Neural progenitor cell (in vitro differentiated cells): ENCODE measurements around the gene TRAT1. TPM values are rescaled to one million over a fixed set of nuclear protein-coding genes. Genes with fewer than 3 reads are reported as not detected.

ENCODE experiments used
- DNase-seq: peaks from one replicate; pipeline ENCODE4 v3.0.0-alpha.2; 2016; ENCODE audit warnings: low spot score
- H2AFZ ChIP-seq: fragments of 200-600 bp; sonication (generic); replicated peaks from 2 replicates; pipeline ENCODE4 v1.6.1; 2016; ENCODE audit warnings: antibody characterized with exemption
- H3F3A ChIP-seq: fragments of 200-600 bp; sonication (generic); 2 replicates; pipeline ENCODE4 v1.6.1; 2016; ENCODE audit warnings: antibody characterized with exemption, low read depth
- H3K27ac ChIP-seq: fragments of 200-600 bp; sonication (generic); 2 replicates; pipeline ENCODE4 v1.5.1; 2016; ENCODE audit warnings: mild to moderate bottlenecking
- H3K27me3 ChIP-seq: fragments of 200-600 bp; sonication (generic); 2 replicates; pipeline ENCODE4 v1.6.1; 2016; ENCODE audit warnings: mild to moderate bottlenecking, moderate library complexity
- H3K36me3 ChIP-seq: fragments of 200-600 bp; sonication (generic); 2 replicates; pipeline ENCODE4 v1.5.1; 2016
- H3K4me1 ChIP-seq: fragments of 200-600 bp; sonication (generic); 2 replicates; pipeline ENCODE4 v1.6.1; 2016; ENCODE audit warnings: mixed run types
- H3K4me2 ChIP-seq: fragments of 200-600 bp; sonication (generic); 2 replicates; pipeline ENCODE4 v1.6.1; 2016
- H3K4me3 ChIP-seq: fragments of 200-600 bp; sonication (generic); 2 replicates; pipeline ENCODE4 v1.5.1; 2016
- H3K79me2 ChIP-seq: fragments of 200-600 bp; sonication (generic); 2 replicates; pipeline ENCODE4 v1.6.1; 2016; ENCODE audit warnings: low read depth
- H3K9ac ChIP-seq: fragments of 200-600 bp; sonication (generic); 2 replicates; pipeline ENCODE4 v1.6.1; 2016
- H3K9me3 ChIP-seq: fragments of 200-600 bp; sonication (generic); 2 replicates; pipeline ENCODE4 v1.5.1; 2016; ENCODE audit warnings: low read depth
- H4K20me1 ChIP-seq: fragments of 200-600 bp; sonication (generic); 2 replicates; pipeline ENCODE4 v1.6.1; 2016; ENCODE audit warnings: low read depth
- H3K27ac Mint-ChIP-seq: 3 replicates; pipeline ENCODE4 v1.8.0; 2021; ENCODE audit warnings: mixed read lengths
- H3K27me3 Mint-ChIP-seq: 2 replicates; pipeline ENCODE4 v1.8.0; 2022; ENCODE audit warnings: low read depth, mild to moderate bottlenecking, inconsistent platforms, moderate library complexity, mixed read lengths; ENCODE audit not compliant: insufficient read depth
- H3K36me3 Mint-ChIP-seq: 3 replicates; pipeline ENCODE4 v1.8.0; 2021; ENCODE audit warnings: mixed read lengths
- H3K4me1 Mint-ChIP-seq: 3 replicates; pipeline ENCODE4 v1.8.0; 2021; ENCODE audit warnings: mixed read lengths
- H3K4me3 Mint-ChIP-seq: 3 replicates; pipeline ENCODE4 v1.8.0; 2021; ENCODE audit warnings: mild to moderate bottlenecking, moderate library complexity, mixed read lengths
- H3K9me3 Mint-ChIP-seq: 3 replicates; pipeline ENCODE4 v1.8.0; 2020; ENCODE audit warnings: mixed read lengths
- CTCF ChIP-seq: fragments of 200-600 bp; sonication (generic); IDR thresholded peaks from 2 replicates; pipeline ENCODE4 v1.5.1; 2017; ENCODE audit warnings: antibody characterized with exemption, mild to moderate bottlenecking
- EZH2 ChIP-seq: fragments of 200-600 bp; sonication (generic); IDR thresholded peaks from 2 replicates; pipeline ENCODE4 v1.6.1; 2017; ENCODE audit warnings: antibody characterized with exemption, mild to moderate bottlenecking, moderate library complexity
- EZH2phosphoT487 ChIP-seq: fragments of 200-600 bp; sonication (generic); IDR thresholded peaks from 2 replicates; pipeline ENCODE4 v1.6.1; 2017; ENCODE audit warnings: antibody characterized with exemption
- total RNA-seq: library from RNA; depleted of rRNA; stranded (reverse); fragments of >200 nt; gene quantifications from 2 replicates; pipeline ENCODE4 v1.2.3, GENCODE V29; 2015; ENCODE audit warnings: low replicate concordance

TRAT1 gene
- total RNA-seq, 1 donor from 2014 or later, result not detected

- no peak overlapping the region for H3K27ac ChIP-seq
- no peaks in the 10 kb centered on the region for H3K36me3 ChIP-seq
- H3K9me3 ChIP-seq, result no peaks in the 10 kb centered on the region
- H3K79me2 ChIP-seq, result no peaks in the 10 kb centered on the region
- H3K4me1 ChIP-seq, result peaks cover 6% of the 10 kb centered on the region
- H4K20me1 ChIP-seq, result no peaks in the 10 kb centered on the region
- Mint-ChIP-seq H3K36me3 (no peaks in the 10 kb centered on the region), H3K4me3 (no peak overlapping the region), H3K27ac (no peak overlapping the region), H3K4me1 (peaks cover 12% of the 10 kb centered on the region), H3K27me3 (no peaks in the 10 kb centered on the region), H3K9me3 (peaks cover 2% of the 10 kb centered on the region)
- H3K4me2 ChIP-seq, result no peak overlapping the region
- H3K4me3 ChIP-seq, result no peak overlapping the region
- no peaks in the 10 kb centered on the region for H3K27me3 ChIP-seq
- no peak for TF ChIP-seq EZH2phosphoT487
- no peak for TF ChIP-seq CTCF
- TF ChIP-seq EZH2, result no peak
- H2AFZ ChIP-seq, result no peak overlapping the region
- DNase-seq, result no peak
- H3F3A ChIP-seq, result peaks cover 4% of the 10 kb centered on the region
- H3K9ac ChIP-seq, result no peak overlapping the region
These were observed 40.5 kb downstream of the TRAT1 start for GRCh38 chr3:108862865-108863798.

- no peak overlapping the region for H3K4me3 Mint-ChIP-seq
- no peak overlapping the region for H3K27ac Mint-ChIP-seq
- H4K20me1 ChIP-seq, result no peaks in the 10 kb centered on the region
- H3K79me2 ChIP-seq, result no peaks in the 10 kb centered on the region
- peaks cover 4% of the 10 kb centered on the region for H3F3A ChIP-seq
- H3K9me3 ChIP-seq, result no peaks in the 10 kb centered on the region
- no peak overlapping the region for H3K4me3 ChIP-seq
- no peak overlapping the region for H3K27ac ChIP-seq
- TF ChIP-seq EZH2phosphoT487, result no peak
- no peak for TF ChIP-seq EZH2
- TF ChIP-seq CTCF, result no peak
- DNase-seq, result no peak
- H3K9ac ChIP-seq, result no peak overlapping the region
- peaks cover 6% of the 10 kb centered on the region for H3K4me1 ChIP-seq
- no peak overlapping the region for H3K4me2 ChIP-seq
- H3K36me3 Mint-ChIP-seq, result no peaks in the 10 kb centered on the region
- H3K4me1 Mint-ChIP-seq, result peaks cover 12% of the 10 kb centered on the region
- H3K36me3 ChIP-seq, result no peaks in the 10 kb centered on the region
- H3K27me3 ChIP-seq, result no peaks in the 10 kb centered on the region
- H3K9me3 Mint-ChIP-seq, result peaks cover 2% of the 10 kb centered on the region
- no peaks in the 10 kb centered on the region for H3K27me3 Mint-ChIP-seq
- H2AFZ ChIP-seq, result no peak overlapping the region
These were observed 41.2 kb downstream of the TRAT1 start for GRCh38 chr3:108863799-108864135.

GRCh38 chr3:108877901-108878300 is 55.3 kb downstream of the TRAT1 start:
- no peak overlapping the region for H3K27ac ChIP-seq
- Mint-ChIP-seq H3K4me3 (no peak overlapping the region), H3K9me3 (no peaks in the 10 kb centered on the region), H3K4me1 (no peaks in the 10 kb centered on the region), H3K27ac (no peak overlapping the region), H3K36me3 (no peaks in the 10 kb centered on the region), H3K27me3 (no peaks in the 10 kb centered on the region)
- no peaks in the 10 kb centered on the region for H3K9me3 ChIP-seq
- H3K79me2 ChIP-seq, result no peaks in the 10 kb centered on the region
- no peaks in the 10 kb centered on the region for H3K27me3 ChIP-seq
- H4K20me1 ChIP-seq, result no peaks in the 10 kb centered on the region
- H3K4me2 ChIP-seq, result no peak overlapping the region
- no peaks in the 10 kb centered on the region for H3K4me1 ChIP-seq
- no peak overlapping the region for H3K4me3 ChIP-seq
- no peaks in the 10 kb centered on the region for H3F3A ChIP-seq
- no peak overlapping the region for H2AFZ ChIP-seq
- no peak for DNase-seq
- TF ChIP-seq EZH2, result no peak
- no peak for TF ChIP-seq CTCF
- no peak overlapping the region for H3K9ac ChIP-seq
- H3K36me3 ChIP-seq, result no peaks in the 10 kb centered on the region
